ENCODE measurements around the gene APC2. TPM values are rescaled to one million over a fixed set of nuclear protein-coding genes. Genes with fewer than 3 reads are reported as not detected.

APC2 gene
- total and polyA plus RNA-seq, 7 donors, result under 0.01 to 2.0 (median 1.1) TPM; not detected in 2

DNA sequence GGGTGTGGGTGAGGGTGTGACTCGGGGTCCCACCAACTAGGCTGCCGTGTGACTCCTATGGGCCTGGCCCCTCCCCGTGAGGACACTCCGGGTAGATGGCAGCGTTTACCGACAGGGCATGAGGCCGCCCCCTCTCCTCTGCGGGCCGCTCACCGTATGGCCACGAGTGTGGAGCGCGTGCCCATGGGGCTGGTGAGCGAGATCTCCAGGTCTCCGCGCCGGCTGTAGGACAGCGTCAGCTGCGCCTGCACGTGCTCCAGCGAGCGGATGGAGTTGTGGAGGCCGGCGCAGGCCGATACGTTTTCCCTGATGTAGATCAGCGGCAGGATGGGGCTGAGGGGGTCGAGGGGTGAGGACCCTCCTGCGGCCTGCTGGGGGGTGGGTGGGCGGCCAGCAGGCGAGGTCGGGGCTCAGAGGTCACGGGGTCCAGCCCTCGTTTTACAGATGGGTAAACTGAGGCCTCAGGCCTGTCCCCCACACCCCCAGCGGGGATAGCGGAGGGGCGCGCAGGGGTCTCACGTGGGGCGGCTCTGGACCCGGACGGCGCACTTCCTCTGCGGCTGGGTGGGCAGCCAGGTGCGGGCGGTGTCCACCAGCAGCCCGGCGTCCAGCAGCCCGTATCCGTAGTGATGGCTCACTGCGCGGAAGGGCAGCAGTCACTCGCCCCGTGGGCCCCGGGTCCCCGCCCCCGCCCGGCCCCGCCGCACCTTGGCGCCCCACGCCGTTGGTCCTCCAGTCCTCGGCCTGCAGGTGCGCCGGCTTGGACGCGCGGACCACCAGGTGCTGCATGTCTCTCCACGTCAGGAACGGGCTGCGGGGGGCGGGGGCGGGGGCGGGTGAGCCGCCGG, 33.4 kb downstream of the APC2 start:
- Histone ChIP-seq H3K27me3 (no peaks in the 10 kb centered on the region), H3K4me1 (peaks cover 0 to 12% (median 7%) of the 10 kb centered on the region in 4 donors), H3K27ac (no peak overlapping the region), H3K36me3 (no peaks in the 10 kb centered on the region), H3K9me3 (no peaks in the 10 kb centered on the region), H3K4me3 (no peak overlapping the region)
- intact Hi-C loops (cut with DNase I), result no loop called here
- no peak for DNase-seq
- WGBS, 2 donors, result 94 to 95% methylated on average over 77 of the region's 77 CpGs
- TF ChIP-seq, protein P1, sequence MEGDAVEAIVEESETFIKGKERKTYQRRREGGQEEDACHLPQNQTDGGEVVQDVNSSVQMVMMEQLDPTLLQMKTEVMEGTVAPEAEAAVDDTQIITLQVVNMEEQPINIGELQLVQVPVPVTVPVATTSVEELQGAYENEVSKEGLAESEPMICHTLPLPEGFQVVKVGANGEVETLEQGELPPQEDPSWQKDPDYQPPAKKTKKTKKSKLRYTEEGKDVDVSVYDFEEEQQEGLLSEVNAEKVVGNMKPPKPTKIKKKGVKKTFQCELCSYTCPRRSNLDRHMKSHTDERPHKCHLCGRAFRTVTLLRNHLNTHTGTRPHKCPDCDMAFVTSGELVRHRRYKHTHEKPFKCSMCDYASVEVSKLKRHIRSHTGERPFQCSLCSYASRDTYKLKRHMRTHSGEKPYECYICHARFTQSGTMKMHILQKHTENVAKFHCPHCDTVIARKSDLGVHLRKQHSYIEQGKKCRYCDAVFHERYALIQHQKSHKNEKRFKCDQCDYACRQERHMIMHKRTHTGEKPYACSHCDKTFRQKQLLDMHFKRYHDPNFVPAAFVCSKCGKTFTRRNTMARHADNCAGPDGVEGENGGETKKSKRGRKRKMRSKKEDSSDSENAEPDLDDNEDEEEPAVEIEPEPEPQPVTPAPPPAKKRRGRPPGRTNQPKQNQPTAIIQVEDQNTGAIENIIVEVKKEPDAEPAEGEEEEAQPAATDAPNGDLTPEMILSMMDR (IDR thresholded peaks at IDR 0.05), result no peak
- TF ChIP-seq POLR2A (IDR thresholded peaks at IDR 0.05) (no peak), EP300 (IDR thresholded peaks at IDR 0.05) (no peak), POLR2AphosphoS5 (IDR thresholded peaks at IDR 0.05) (no peak)

GRCh38 chr19:1483979-1484428, 34.1 kb downstream of the APC2 start:
- Histone ChIP-seq H3K27me3 (no peaks in the 10 kb centered on the region), H3K9me3 (no peaks in the 10 kb centered on the region), H3K36me3 (no peaks in the 10 kb centered on the region), H3K27ac (no peak overlapping the region), H3K4me3 (no peak overlapping the region), H3K4me1 (peaks cover 0 to 7% (median 3%) of the 10 kb centered on the region in 4 donors)
- peak; percentile 63 for DNase-seq
- TF ChIP-seq POLR2A (IDR thresholded peaks at IDR 0.05), result no peak
- TF ChIP-seq POLR2AphosphoS5 (IDR thresholded peaks at IDR 0.05), result no peak
- TF ChIP-seq, protein P1 (IDR thresholded peaks at IDR 0.05), result no peak
- TF ChIP-seq EP300 (IDR thresholded peaks at IDR 0.05), result no peak
- intact Hi-C loops (cut with DNase I), result no loop called here
- 94 to 96% methylated on average over 23 of the region's 23 CpGs for WGBS, 2 donors

DNA sequence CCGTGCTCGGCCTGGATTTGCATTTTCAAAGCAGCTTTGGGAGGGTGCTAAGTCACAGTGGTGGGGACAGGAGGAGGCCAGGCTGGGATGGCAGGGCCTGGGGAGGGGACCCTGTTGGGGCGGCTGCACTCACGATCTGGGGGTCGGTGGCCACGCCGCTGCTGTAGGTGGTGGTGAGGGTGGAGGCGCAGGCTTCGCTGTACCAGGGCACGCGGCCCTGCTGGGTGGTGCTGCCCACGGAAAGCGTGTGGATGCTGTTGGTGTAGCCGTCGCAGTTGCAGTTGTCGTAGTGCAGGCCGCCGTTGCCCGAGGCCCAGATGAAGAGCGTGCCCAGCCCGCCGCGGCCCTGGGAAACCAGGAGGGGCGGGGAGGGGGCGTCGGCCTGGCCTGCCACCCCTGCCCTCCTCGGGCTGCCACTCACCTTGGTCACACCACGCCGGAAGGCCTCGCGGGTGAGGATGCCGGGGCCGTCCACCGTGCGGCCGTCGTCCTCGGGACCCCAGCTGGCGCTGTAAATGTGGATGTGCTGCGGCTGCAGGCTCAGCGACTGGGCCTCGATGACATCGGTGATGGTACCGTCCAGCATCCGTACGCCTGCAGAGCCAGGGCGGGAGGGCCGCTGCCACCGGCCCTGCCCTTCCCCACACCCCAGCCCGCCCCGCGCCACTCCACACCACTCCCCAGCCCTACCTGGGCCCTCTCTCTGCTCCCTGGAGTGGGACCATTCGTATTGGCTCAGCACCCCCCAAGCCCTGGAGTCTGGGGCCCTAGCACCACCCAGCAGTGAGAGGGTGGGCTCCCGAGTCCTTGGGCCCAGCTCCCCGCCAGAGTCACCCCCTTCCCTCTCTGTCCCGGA, 37.0 kb downstream of the APC2 start:
- no peaks in the 10 kb centered on the region for H3K36me3 ChIP-seq
- no peak overlapping the region for H3K27ac ChIP-seq
- no peak for DNase-seq
- peaks cover 0 to 21% (median 15%) of the 10 kb centered on the region in 4 donors for H3K4me1 ChIP-seq
- WGBS, 2 donors, result 95 to 96% methylated on average over 56 of the region's 56 CpGs
- peaks cover 3 to 9% (median 6%) of the 10 kb centered on the region in 3 donors for H3K27me3 ChIP-seq
- H3K9me3 ChIP-seq, result no peaks in the 10 kb centered on the region
- intact Hi-C loops (cut with DNase I), result no loop called here
- H3K4me3 ChIP-seq, result no peak overlapping the region
- no peak for TF ChIP-seq POLR2A (IDR thresholded peaks at IDR 0.05)
- TF ChIP-seq POLR2AphosphoS5 (IDR thresholded peaks at IDR 0.05), result no peak
- TF ChIP-seq, protein P1 (IDR thresholded peaks at IDR 0.05), result no peak
- TF ChIP-seq EP300 (IDR thresholded peaks at IDR 0.05), result no peak

DNA sequence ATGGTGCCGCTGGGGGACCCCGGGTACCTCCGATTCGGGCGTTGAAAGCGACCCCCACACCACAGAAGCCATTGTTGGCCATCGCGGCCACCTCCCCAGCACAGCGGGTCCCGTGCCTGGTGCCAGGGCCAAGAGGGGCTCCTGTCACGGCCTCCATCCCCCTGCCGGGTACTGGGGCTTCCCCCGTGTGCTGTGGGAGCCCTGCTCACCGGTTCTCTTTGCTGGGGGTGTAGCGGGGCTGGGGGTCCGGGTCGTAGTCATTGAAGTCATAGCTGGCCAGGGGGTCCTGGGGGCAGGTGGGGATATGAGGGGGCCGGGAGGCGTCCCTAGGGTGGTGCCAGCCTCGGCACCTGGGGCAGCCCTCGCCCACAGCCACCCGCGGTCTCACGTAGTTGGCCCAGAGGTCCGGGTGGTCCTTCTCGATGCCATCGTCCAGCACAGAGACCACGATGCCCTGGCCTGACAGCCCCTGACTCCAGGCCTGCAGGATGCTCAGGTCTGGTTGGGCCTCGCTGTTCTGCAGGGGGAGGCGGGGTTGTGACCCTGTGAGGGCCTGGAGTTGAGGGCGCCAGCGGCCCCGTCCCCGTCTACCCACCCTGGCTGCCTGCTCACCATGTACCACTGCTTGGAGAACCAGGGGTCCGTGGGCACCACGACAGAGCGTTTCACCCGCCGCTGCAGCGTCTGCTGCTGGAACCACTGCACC, 37.8 kb downstream of the APC2 start:
- TF ChIP-seq EP300 (IDR thresholded peaks at IDR 0.05) (no peak), POLR2AphosphoS5 (IDR thresholded peaks at IDR 0.05) (no peak), POLR2A (IDR thresholded peaks at IDR 0.05) (no peak)
- TF ChIP-seq, protein P1 (IDR thresholded peaks at IDR 0.05), result no peak
- no peak overlapping the region for H3K4me3 ChIP-seq
- H3K36me3 ChIP-seq, result no peaks in the 10 kb centered on the region
- WGBS, 2 donors, result 90 to 92% methylated on average over 40 of the region's 40 CpGs
- no peak overlapping the region for H3K27ac ChIP-seq
- peaks cover 0 to 21% (median 15%) of the 10 kb centered on the region in 4 donors for H3K4me1 ChIP-seq
- no peak for DNase-seq
- intact Hi-C loops (cut with DNase I), result no loop called here
- H3K27me3 ChIP-seq, result peaks cover 6 to 17% (median 9%) of the 10 kb centered on the region in 3 donors
- H3K9me3 ChIP-seq, result no peaks in the 10 kb centered on the region

All from sigmoid colon (tissue), 7 donors.